H1 (cell line): ENCODE data around the gene PRKCZ. TPM values are rescaled to one million over a fixed set of nuclear protein-coding genes. Genes with fewer than 3 reads are reported as not detected.

ENCODE experiments used
- CHD7 ChIP-seq: fragments of 300-600 bp; sonication (generic); IDR thresholded peaks from 2 replicates; pipeline ENCODE4 v1.7.1; 2012; ENCODE audit warnings: low read length, moderate library complexity, mild to moderate bottlenecking, inconsistent platforms; ENCODE audit not compliant: insufficient replicate concordance
- NRF1 ChIP-seq: IDR thresholded peaks from 2 replicates; pipeline ENCODE4 v1.6.1; 2011; ENCODE audit warnings: mild to moderate bottlenecking, low read depth, low read length, improper control_type of control experiment
- POU5F1 ChIP-seq: IDR thresholded peaks from 2 replicates; pipeline ENCODE4 v1.6.1; 2011; ENCODE audit warnings: low read depth, mild to moderate bottlenecking, low read length, moderate library complexity
- RNF2 ChIP-seq: fragments of 200-900, 300-1000 bp; sonication (generic); IDR thresholded peaks from 2 replicates; pipeline ENCODE4 v1.7.1; 2016; ENCODE audit warnings: borderline replicate concordance, low read depth, mild to moderate bottlenecking, antibody characterized with exemption, low read length; ENCODE audit not compliant: poor library complexity, severe bottlenecking; ENCODE audit errors: missing control alignments
- SIN3A ChIP-seq, 2 experiments: IDR thresholded peaks in 1 of 2; conservative IDR thresholded peaks in 1 of 2; 2 replicates each; pipeline ENCODE4 v1.6.1; 2011 to 2012; ENCODE audit warnings: low read length in 2 of 2, improper control_type of control experiment in 1 of 2, low read depth in 1 of 2, mild to moderate bottlenecking in 1 of 2
- SIX5 ChIP-seq: IDR thresholded peaks from 2 replicates; pipeline ENCODE4 v1.6.1; 2011; ENCODE audit warnings: mild to moderate bottlenecking, low read depth, low read length
- polyA plus RNA-seq, 7 experiments: library from polyadenylated mRNA; depleted of rRNA in 3 of 7; stranded (reverse) in 5 of 7; unstranded in 2 of 7; fragments of >200 nt in 5 of 7; fragments of 200-250 nt in 2 of 7; gene quantifications; 1 replicate in 5 of 7; 2 replicates in 1 of 7; 4 replicates in 1 of 7; pipeline versions ENCODE4 v1.2.1 to v1.2.3, GENCODE V29; 2011 to 2013; ENCODE audit warnings: missing spikeins in 2 of 7, mixed read lengths in 2 of 7
- total RNA-seq: library from RNA; stranded (reverse); fragmentation: NEBNext Ultra II Directional; extraction: Animal tissue kit (Norgen Biotek cat#: 25700); gene quantifications from 2 replicates; pipeline ENCODE4 v1.2.1, GENCODE V29; 2021

PRKCZ gene
- total and polyA plus RNA-seq, 2 of the 8 experiments (the other 6 are each of a cell fraction or from before 2014, with no cell fraction given), result 37.4 to 45.1 TPM

GRCh38 chr1:2166254-2166653 lies 116.0 kb downstream of the PRKCZ start (continued):
- no peak for TF ChIP-seq POU5F1
- TF ChIP-seq RNF2, result no peak
- TF ChIP-seq NRF1, result no peak
- TF ChIP-seq CHD7, result no peak
- no peak for TF ChIP-seq SIX5
- no peak for TF ChIP-seq SIN3A (conservative IDR thresholded peaks at IDR 0.05 in 1 of 2, IDR thresholded peaks at IDR 0.05 in 1 of 2; ENCODE audit: low read depth in 1 of 2, low read length in 2 of 2)
